Mucosa of rectum (tissue), 2 donors: ENCODE data around the gene EML1.
"Not testable (repeated sequence)": the region's sequence is repeated elsewhere in the genome, so short reads cannot be mapped to it uniquely, and the experiment has no call there.

Experiments used
- H3K27ac ChIP-seq, 2 donors: one replicate each; pipeline ENCODE4 v1.7.0; 2013; ENCODE audit warnings: inconsistent platforms in 2 of 2, low read depth in 2 of 2, low read length in 2 of 2
- H3K27me3 ChIP-seq, 2 donors: one replicate each; pipeline ENCODE4 v1.7.0; 2013; ENCODE audit warnings: low read length in 2 of 2; ENCODE audit not compliant: control insufficient read depth in 2 of 2, insufficient read depth in 2 of 2
- H3K36me3 ChIP-seq, 2 donors: one replicate each; pipeline ENCODE4 v1.7.0; 2013; ENCODE audit warnings: low read length in 2 of 2; ENCODE audit not compliant: control insufficient read depth in 2 of 2, insufficient read depth in 2 of 2
- H3K4me1 ChIP-seq, 2 donors: one replicate each; pipeline ENCODE4 v1.7.0; 2013; ENCODE audit warnings: low read length in 2 of 2, mild to moderate bottlenecking in 1 of 2; ENCODE audit not compliant: control insufficient read depth in 2 of 2, insufficient read depth in 2 of 2
- H3K4me3 ChIP-seq, 2 donors: one replicate each; pipeline ENCODE4 v1.7.0; 2013; ENCODE audit warnings: low read length in 2 of 2
- H3K9ac ChIP-seq, 2 donors: one replicate each; pipeline ENCODE4 v1.7.0; 2013; ENCODE audit warnings: low read length in 2 of 2, low read depth in 1 of 2, mild to moderate bottlenecking in 1 of 2
- H3K9me3 ChIP-seq, 2 donors: one replicate each; pipeline ENCODE4 v1.7.0; 2013; ENCODE audit warnings: low read length in 2 of 2; ENCODE audit not compliant: control insufficient read depth in 2 of 2
- donor health status: healthy.
- donor health status: Normal muscosa, but diverticular disease.

The EML1 gene

GRCh38 chr14:99755629-99756603 is 37.3 kb upstream of the EML1 start:
- Histone ChIP-seq H3K36me3 (no peaks in the 10 kb centered on the region), H3K27me3 (peaks cover 2 to 12% of the 10 kb centered on the region in 2 donors), H3K4me1 (peaks cover 11 to 16% of the 10 kb centered on the region in 2 donors), H3K4me3 (no peak overlapping the region), H3K9ac (peak overlapping the region in 1 of 2 donors; percentile 37), H3K27ac (peak overlapping the region in 1 of 2 donors; percentile 39), H3K9me3 (no peaks in the 10 kb centered on the region)

GRCh38 chr14:99756796-99757195 is 36.4 kb upstream of the EML1 start:
- Histone ChIP-seq H3K36me3 (no peaks in the 10 kb centered on the region), H3K27ac (no peak overlapping the region), H3K9ac (no peak overlapping the region), H3K27me3 (peaks cover 2 to 6% of the 10 kb centered on the region in 2 donors), H3K4me3 (no peak overlapping the region), H3K9me3 (no peaks in the 10 kb centered on the region), H3K4me1 (peaks cover 11 to 16% of the 10 kb centered on the region in 2 donors)

- H3K9me3 ChIP-seq = no peaks in the 10 kb centered on the region
- H3K27ac ChIP-seq = peak overlapping the region; percentile 60 to 68
- no peaks in the 10 kb centered on the region for H3K36me3 ChIP-seq
- peaks cover 2 to 6% of the 10 kb centered on the region in 2 donors for H3K27me3 ChIP-seq
- H3K4me3 ChIP-seq = no peak overlapping the region
- no peak overlapping the region for H3K9ac ChIP-seq
- H3K4me1 ChIP-seq = peaks cover 8 to 16% of the 10 kb centered on the region in 2 donors
Measured at GRCh38 chr14:99757331-99758070, 35.7 kb upstream of the EML1 start.

- Histone ChIP-seq H3K27me3 (peaks cover 0 to 5% of the 10 kb centered on the region in 2 donors), H3K9me3 (no peaks in the 10 kb centered on the region), H3K9ac (no peak overlapping the region), H3K4me3 (no peak overlapping the region), H3K27ac (peak overlapping the region; percentile 60 to 68), H3K4me1 (peaks cover 6 to 15% of the 10 kb centered on the region in 2 donors), H3K36me3 (no peaks in the 10 kb centered on the region)
Measured at GRCh38 chr14:99758121-99758821, 34.9 kb upstream of the EML1 start.

GRCh38 chr14:99758872-99759545 is 34.2 kb upstream of the EML1 start:
- Histone ChIP-seq H3K9ac (no peak overlapping the region), H3K4me1 (peaks cover 6 to 12% of the 10 kb centered on the region in 2 donors), H3K9me3 (no peaks in the 10 kb centered on the region), H3K27me3 (no peaks in the 10 kb centered on the region), H3K27ac (peak overlapping the region in 1 of 2 donors; percentile 68), H3K4me3 (no peak overlapping the region), H3K36me3 (no peaks in the 10 kb centered on the region)

- Histone ChIP-seq H3K4me1 (peaks cover 6 to 12% of the 10 kb centered on the region in 2 donors), H3K4me3 (no peak overlapping the region), H3K9ac (no peak overlapping the region), H3K36me3 (no peaks in the 10 kb centered on the region), H3K9me3 (no peaks in the 10 kb centered on the region), H3K27me3 (peaks cover 0 to 3% of the 10 kb centered on the region in 2 donors), H3K27ac (no peak overlapping the region)
Measured at GRCh38 chr14:99759546-99759925, 33.7 kb upstream of the EML1 start.

GRCh38 chr14:99760817-99761216 is 32.4 kb upstream of the EML1 start:
- Histone ChIP-seq H3K9ac (no peak overlapping the region), H3K9me3 (no peaks in the 10 kb centered on the region), H3K4me1 (peaks cover 3 to 8% of the 10 kb centered on the region in 2 donors), H3K36me3 (no peaks in the 10 kb centered on the region), H3K27ac (no peak overlapping the region), H3K4me3 (no peak overlapping the region), H3K27me3 (peaks cover 0 to 3% of the 10 kb centered on the region in 2 donors)

GRCh38 chr14:99762911-99763310 is 30.3 kb upstream of the EML1 start:
- not testable (repeated sequence) for H3K4me1 ChIP-seq, H3K9me3 ChIP-seq, H3K4me3 ChIP-seq, H3K27me3 ChIP-seq, H3K27ac ChIP-seq, H3K36me3 ChIP-seq, H3K9ac ChIP-seq

GRCh38 chr14:99763527-99764221 is 29.5 kb upstream of the EML1 start:
- Histone ChIP-seq H3K4me1 (no peaks in the 10 kb centered on the region), H3K4me3 (no peak overlapping the region), H3K36me3 (no peaks in the 10 kb centered on the region), H3K9me3 (no peaks in the 10 kb centered on the region), H3K9ac (no peak overlapping the region), H3K27me3 (peaks cover 0 to 3% of the 10 kb centered on the region in 2 donors), H3K27ac (no peak overlapping the region)
